H9 (cell line): Measurements from ENCODE around the gene GALNT12. TPM values are rescaled to one million over a fixed set of nuclear protein-coding genes. Genes with fewer than 3 reads are reported as not detected.

Experiments
- DNase-seq: peaks from one replicate; pipeline ENCODE4 v3.0.0-alpha.2; 2017
- H2AFZ ChIP-seq: one replicate; pipeline ENCODE4 v1.6.1; 2013; ENCODE audit warnings: mild to moderate bottlenecking, low read length, control low read depth, moderate library complexity
- H2AK5ac ChIP-seq: 2 replicates; pipeline ENCODE4 v1.6.1; 2013; ENCODE audit warnings: low read length, control low read depth, mixed read lengths; ENCODE audit not compliant: insufficient read length
- H2BK120ac ChIP-seq: one replicate; pipeline ENCODE4 v1.6.1; 2013; ENCODE audit warnings: low read depth, mild to moderate bottlenecking, low read length, control low read depth, inconsistent platforms; ENCODE audit not compliant: poor library complexity, severe bottlenecking
- H2BK12ac ChIP-seq: 2 replicates; pipeline ENCODE4 v1.6.1; 2013; ENCODE audit warnings: low read length, control low read depth, mixed read lengths, low read depth; ENCODE audit not compliant: insufficient read length
- H2BK15ac ChIP-seq: 2 replicates; pipeline ENCODE4 v1.6.1; 2013; ENCODE audit warnings: low read depth, low read length, control low read depth
- H2BK20ac ChIP-seq: one replicate; pipeline ENCODE4 v1.6.1; 2013; ENCODE audit warnings: low read depth, mild to moderate bottlenecking, low read length, control low read depth, inconsistent platforms; ENCODE audit not compliant: poor library complexity, severe bottlenecking
- H2BK5ac ChIP-seq: 2 replicates; pipeline ENCODE4 v1.6.1; 2013; ENCODE audit warnings: low read length, control low read depth, mixed read lengths; ENCODE audit not compliant: insufficient read length
- H3K14ac ChIP-seq: 2 replicates; pipeline ENCODE4 v1.6.1; 2013; ENCODE audit warnings: low read length, control low read depth; ENCODE audit not compliant: insufficient read depth
- H3K18ac ChIP-seq: 2 replicates; pipeline ENCODE4 v1.6.1; 2013; ENCODE audit warnings: low read depth, mild to moderate bottlenecking, mixed read lengths, low read length, control low read depth; ENCODE audit not compliant: insufficient read length
- H3K23ac ChIP-seq: 2 replicates; pipeline ENCODE4 v1.6.1; 2013; ENCODE audit warnings: low read length, control low read depth, mixed read lengths, low read depth; ENCODE audit not compliant: insufficient read length
- H3K23me2 ChIP-seq: 2 replicates; pipeline ENCODE4 v1.6.1; 2013; ENCODE audit warnings: low read depth, mild to moderate bottlenecking, mixed read lengths, low read length, control low read depth; ENCODE audit not compliant: insufficient read length, poor library complexity, severe bottlenecking
- H3K27ac ChIP-seq: 2 replicates; pipeline ENCODE4 v1.5.1; 2013; ENCODE audit warnings: low read length, control low read depth, mixed read lengths, low read depth; ENCODE audit not compliant: insufficient read length
- H3K27me3 ChIP-seq: 2 replicates; pipeline ENCODE4 v1.6.1; 2013; ENCODE audit warnings: low read length, control low read depth, inconsistent platforms; ENCODE audit not compliant: insufficient read depth
- H3K4ac ChIP-seq: 2 replicates; pipeline ENCODE4 v1.6.1; 2013; ENCODE audit warnings: low read depth, mild to moderate bottlenecking, control low read depth, inconsistent platforms, low read length, moderate library complexity
- H3K4me1 ChIP-seq: 2 replicates; pipeline ENCODE4 v1.6.1; 2013; ENCODE audit warnings: low read length, control low read depth, inconsistent platforms; ENCODE audit not compliant: insufficient read depth
- H3K4me2 ChIP-seq: 2 replicates; pipeline ENCODE4 v1.6.1; 2013; ENCODE audit warnings: low read length, control low read depth, mixed read lengths; ENCODE audit not compliant: insufficient read length, insufficient read depth
- H3K56ac ChIP-seq: 2 replicates; pipeline ENCODE4 v1.6.1; 2013; ENCODE audit warnings: low read depth, mild to moderate bottlenecking, mixed read lengths, low read length, control low read depth; ENCODE audit not compliant: insufficient read length
- H3K79me1 ChIP-seq: 2 replicates; pipeline ENCODE4 v1.6.1; 2013; ENCODE audit warnings: low read depth, mild to moderate bottlenecking, moderate library complexity, low read length, control low read depth, inconsistent platforms; ENCODE audit not compliant: insufficient read depth, poor library complexity, severe bottlenecking
- H3K79me2 ChIP-seq: 2 replicates; pipeline ENCODE4 v1.6.1; 2013; ENCODE audit warnings: low read length, control low read depth, inconsistent platforms; ENCODE audit not compliant: insufficient read depth
- H3K9ac ChIP-seq: 2 replicates; pipeline ENCODE4 v1.6.1; 2013; ENCODE audit warnings: low read length, control low read depth, mixed read lengths; ENCODE audit not compliant: insufficient read length; ENCODE audit errors: extremely low read depth
- H3K9me3 ChIP-seq: one replicate; pipeline ENCODE4 v1.6.1; 2013; ENCODE audit warnings: low read depth, low read length, inconsistent platforms; ENCODE audit not compliant: control insufficient read depth
- H3T11ph ChIP-seq: one replicate; pipeline ENCODE4 v1.6.1; 2013; ENCODE audit warnings: mild to moderate bottlenecking, low read length, control low read depth, inconsistent platforms
- H4K20me1 ChIP-seq: one replicate; pipeline ENCODE4 v1.6.1; 2013; ENCODE audit not compliant: control insufficient read depth, insufficient read length, insufficient read depth
- H4K5ac ChIP-seq: 2 replicates; pipeline ENCODE4 v1.6.1; 2013; ENCODE audit warnings: low read depth, mild to moderate bottlenecking, mixed read lengths, low read length, control low read depth; ENCODE audit not compliant: insufficient read length
- H4K8ac ChIP-seq: replicated peaks from 2 replicates; pipeline ENCODE4 v1.6.1; 2013; ENCODE audit warnings: low read length, control low read depth, mixed read lengths, low read depth; ENCODE audit not compliant: insufficient read length
- H4K91ac ChIP-seq: 2 replicates; pipeline ENCODE4 v1.6.1; 2013; ENCODE audit warnings: low read depth, mild to moderate bottlenecking, moderate library complexity, mixed read lengths, low read length, control low read depth; ENCODE audit not compliant: insufficient read length
- H3K27ac Mint-ChIP-seq, 3 experiments: 2 replicates in 2 of 3; 3 replicates in 1 of 3; pipeline ENCODE4 v1.8.0; 2020 to 2021; ENCODE audit warnings: mixed read lengths in 3 of 3, mild to moderate bottlenecking in 1 of 3, moderate library complexity in 1 of 3
- H3K27me3 Mint-ChIP-seq: 2 replicates; pipeline ENCODE4 v1.8.0; 2021; ENCODE audit warnings: low read depth, mild to moderate bottlenecking, moderate library complexity, mixed read lengths
- H3K36me3 Mint-ChIP-seq, 3 experiments: 2 replicates in 2 of 3; 3 replicates in 1 of 3; pipeline ENCODE4 v1.8.0; 2020 to 2021; ENCODE audit warnings: low read depth in 3 of 3, mixed read lengths in 3 of 3; ENCODE audit not compliant: insufficient read depth in 1 of 3
- H3K4me1 Mint-ChIP-seq, 2 experiments: 2 replicates each; pipeline ENCODE4 v1.8.0; 2020; ENCODE audit warnings: mixed read lengths in 2 of 2
- H3K4me3 Mint-ChIP-seq, 2 experiments: 2 replicates in 1 of 2; 3 replicates in 1 of 2; pipeline ENCODE4 v1.8.0; 2020 to 2021; ENCODE audit warnings: mild to moderate bottlenecking in 2 of 2, mixed read lengths in 2 of 2, moderate library complexity in 1 of 2
- H3K9me3 Mint-ChIP-seq, 2 experiments: 2 replicates in 1 of 2; 3 replicates in 1 of 2; pipeline ENCODE4 v1.8.0; 2020; ENCODE audit warnings: mild to moderate bottlenecking in 2 of 2, mixed read lengths in 2 of 2, moderate library complexity in 1 of 2
- WGBS: extraction: QIAGEN DNeasy Blood & Tissue Kit; methylation state at CpG from one replicate; pipeline ENCODE4 v1.1.7; 2013; ENCODE audit warnings: missing lambda C conversion rate, low lambda C conversion rate, mixed read lengths; ENCODE audit not compliant: insufficient read length; ENCODE audit errors: extremely low coverage; 5-methylcytosine and 5-hydroxymethylcytosine counted together
- total RNA-seq: library from RNA; stranded (reverse); gene quantifications from 2 replicates; pipeline ENCODE4 v1.2.1, GENCODE V29; 2021
- TF ChIP-seq, protein P1 (sequence below): fragments of 200-600 bp; sonication (generic); conservative IDR thresholded peaks from 3 replicates; pipeline ENCODE4 v1.8.0; 2021; ENCODE audit warnings: antibody characterized with exemption, mild to moderate bottlenecking

The GALNT12 gene
- total RNA-seq, 1 experiment from 2014 or later: 18.0 TPM

- Histone ChIP-seq H2BK20ac (no peak overlapping the region), H2BK15ac (no peak overlapping the region), H3K23ac (no peak overlapping the region), H3K18ac (no peak overlapping the region), H3K9me3 (no peaks in the 10 kb centered on the region), H2BK12ac (no peak overlapping the region), H3K27ac (peak overlapping the region; percentile 19), H3K14ac (no peak overlapping the region), H3K79me2 (peaks cover 6% of the 10 kb centered on the region; the same call in 1 of the 2 replicates), H3T11ph (no peak overlapping the region), H3K79me1 (peaks cover 7% of the 10 kb centered on the region), H4K20me1 (peaks cover 4% of the 10 kb centered on the region), H2AFZ (no peak overlapping the region), H4K5ac (no peak overlapping the region), H2AK5ac (no peak overlapping the region), H2BK5ac (no peak overlapping the region), H4K91ac (no peak overlapping the region), H2BK120ac (no peak overlapping the region), H3K4ac (no peak overlapping the region), H3K56ac (no peak overlapping the region), H3K27me3 (no peaks in the 10 kb centered on the region), H3K9ac (no peak overlapping the region), H4K8ac (no peak overlapping the region), H3K4me1 (peaks cover 4% of the 10 kb centered on the region; the same call in 1 of the 2 replicates), H3K23me2 (peaks cover 7% of the 10 kb centered on the region), H3K4me2 (no peak overlapping the region)
- Mint-ChIP-seq H3K4me3 (peak overlapping the region in 1 of 2 experiments; percentile 7; a peak in 1 of 5 replicates), H3K27me3 (peaks cover under 1% of the 10 kb centered on the region; the same call in 1 of the 2 replicates), H3K36me3 (peaks cover 24 to 43% (median 35%) of the 10 kb centered on the region in 3 experiments), H3K9me3 (no peaks in the 10 kb centered on the region; a peak in 1 of 5 replicates), H3K27ac (peak overlapping the region; percentile 82 to 97 (median 84); a peak in 6 of 7 replicates), H3K4me1 (peaks cover 35 to 38% of the 10 kb centered on the region in 2 experiments)
- DNase-seq: peak; percentile 50
- WGBS: no CpG with 5 or more reads among the region's 18 CpGs
- TF ChIP-seq, protein P1, sequence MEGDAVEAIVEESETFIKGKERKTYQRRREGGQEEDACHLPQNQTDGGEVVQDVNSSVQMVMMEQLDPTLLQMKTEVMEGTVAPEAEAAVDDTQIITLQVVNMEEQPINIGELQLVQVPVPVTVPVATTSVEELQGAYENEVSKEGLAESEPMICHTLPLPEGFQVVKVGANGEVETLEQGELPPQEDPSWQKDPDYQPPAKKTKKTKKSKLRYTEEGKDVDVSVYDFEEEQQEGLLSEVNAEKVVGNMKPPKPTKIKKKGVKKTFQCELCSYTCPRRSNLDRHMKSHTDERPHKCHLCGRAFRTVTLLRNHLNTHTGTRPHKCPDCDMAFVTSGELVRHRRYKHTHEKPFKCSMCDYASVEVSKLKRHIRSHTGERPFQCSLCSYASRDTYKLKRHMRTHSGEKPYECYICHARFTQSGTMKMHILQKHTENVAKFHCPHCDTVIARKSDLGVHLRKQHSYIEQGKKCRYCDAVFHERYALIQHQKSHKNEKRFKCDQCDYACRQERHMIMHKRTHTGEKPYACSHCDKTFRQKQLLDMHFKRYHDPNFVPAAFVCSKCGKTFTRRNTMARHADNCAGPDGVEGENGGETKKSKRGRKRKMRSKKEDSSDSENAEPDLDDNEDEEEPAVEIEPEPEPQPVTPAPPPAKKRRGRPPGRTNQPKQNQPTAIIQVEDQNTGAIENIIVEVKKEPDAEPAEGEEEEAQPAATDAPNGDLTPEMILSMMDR: no peak
These were observed 15.6 kb upstream of the GALNT12 start for GRCh38 chr9:98791608-98792490.
